Left ventricle myocardium inferior (tissue), 1 donor: Measurements from ENCODE around the gene IL1RAPL1. TPM values are rescaled to one million over a fixed set of nuclear protein-coding genes. Genes with fewer than 3 reads are reported as not detected.

ENCODE experiments used
- DNase-seq: peaks from one replicate; pipeline ENCODE4 v3.0.0-alpha.2; 2020
- H3K27ac ChIP-seq: fragments of 200-600 bp; replicated peaks from 2 replicates; pipeline ENCODE4 v1.8.0; 2021
- H3K27me3 ChIP-seq: fragments of 200-600 bp; 2 replicates; pipeline ENCODE4 v1.8.0; 2021; ENCODE audit warnings: low read depth
- H3K36me3 ChIP-seq: fragments of 200-600 bp; 2 replicates; pipeline ENCODE4 v1.8.0; 2021
- H3K4me1 ChIP-seq: fragments of 200-600 bp; 2 replicates; pipeline ENCODE4 v1.8.0; 2021
- H3K4me3 ChIP-seq: fragments of 200-600 bp; 2 replicates; pipeline ENCODE4 v1.8.0; 2021; ENCODE audit warnings: mild to moderate bottlenecking, moderate library complexity
- H3K9me3 ChIP-seq: fragments of 200-600 bp; replicated peaks from 2 replicates; pipeline ENCODE4 v1.8.0; 2021
- intact Hi-C: fragments of 100-400 bp; cut with micrococcal nuclease; formaldehyde crosslinking; loops from one replicate; pipeline ENCODE4 v1.11.0; 2022
- total RNA-seq: library from RNA; stranded (reverse); fragmentation: NEBNext Ultra II Directional; extraction: Animal tissue kit (Norgen Biotek cat#: 25700); gene quantifications from one replicate; pipeline ENCODE4 v1.2.1, GENCODE V29; 2021
- TF ChIP-seq, protein P1 (sequence below): fragments of 200-600 bp; IDR thresholded peaks from 2 replicates; pipeline ENCODE4 v1.8.0; 2021; ENCODE audit warnings: antibody characterized with exemption, mild to moderate bottlenecking, borderline replicate concordance
- donor health status: DM: no; HTN: yes; CAD: no; lungs with severe emphysema.

Gene IL1RAPL1
- total RNA-seq, 1 donor from 2014 or later, result 1.9 TPM

DNA sequence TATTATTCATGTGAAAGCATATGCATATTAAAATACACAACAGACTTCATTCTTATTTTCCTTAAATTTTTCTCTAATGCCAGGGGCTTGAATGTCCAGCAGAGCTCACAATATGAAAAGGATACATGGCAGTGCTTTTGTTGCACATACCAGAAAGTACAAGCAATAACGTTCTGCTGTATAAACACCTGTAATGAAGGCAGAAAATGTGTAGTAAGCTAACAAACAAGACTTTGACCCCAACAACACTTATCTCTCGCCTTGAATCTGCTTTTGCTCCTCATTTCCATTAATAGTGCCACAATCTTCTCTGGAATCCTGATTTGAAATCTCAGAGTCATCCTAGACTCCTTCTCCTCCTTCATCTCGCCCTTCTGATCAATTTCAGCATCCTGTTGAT is 687.3 kb downstream of the IL1RAPL1 start:
- intact Hi-C loops, result no loop called here
- DNase-seq, result no peak

DNA sequence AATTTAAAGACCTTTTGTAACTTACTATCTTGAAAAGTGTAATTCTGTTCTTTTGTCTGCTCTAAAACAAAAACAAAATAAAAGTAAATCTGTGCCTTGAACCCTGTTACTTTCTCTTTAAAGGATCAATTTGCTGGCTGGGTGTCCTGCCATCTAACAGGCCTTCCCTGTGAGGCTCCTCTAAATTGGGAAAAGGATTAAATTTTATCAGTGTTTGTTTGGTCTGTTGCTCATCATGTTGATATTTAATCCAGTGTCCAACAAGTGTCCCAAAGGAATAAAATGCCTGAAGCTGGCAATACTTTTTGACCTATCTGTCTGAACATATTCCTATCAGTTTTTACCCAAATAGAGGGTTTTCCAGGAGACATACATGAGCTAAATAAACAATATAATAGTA is 688.7 kb downstream of the IL1RAPL1 start:
- H3K36me3 ChIP-seq, result no peaks in the 10 kb centered on the region
- no peak for DNase-seq
- H3K27me3 ChIP-seq, result no peaks in the 10 kb centered on the region
- H3K27ac ChIP-seq, result no peak overlapping the region
- TF ChIP-seq, protein P1, sequence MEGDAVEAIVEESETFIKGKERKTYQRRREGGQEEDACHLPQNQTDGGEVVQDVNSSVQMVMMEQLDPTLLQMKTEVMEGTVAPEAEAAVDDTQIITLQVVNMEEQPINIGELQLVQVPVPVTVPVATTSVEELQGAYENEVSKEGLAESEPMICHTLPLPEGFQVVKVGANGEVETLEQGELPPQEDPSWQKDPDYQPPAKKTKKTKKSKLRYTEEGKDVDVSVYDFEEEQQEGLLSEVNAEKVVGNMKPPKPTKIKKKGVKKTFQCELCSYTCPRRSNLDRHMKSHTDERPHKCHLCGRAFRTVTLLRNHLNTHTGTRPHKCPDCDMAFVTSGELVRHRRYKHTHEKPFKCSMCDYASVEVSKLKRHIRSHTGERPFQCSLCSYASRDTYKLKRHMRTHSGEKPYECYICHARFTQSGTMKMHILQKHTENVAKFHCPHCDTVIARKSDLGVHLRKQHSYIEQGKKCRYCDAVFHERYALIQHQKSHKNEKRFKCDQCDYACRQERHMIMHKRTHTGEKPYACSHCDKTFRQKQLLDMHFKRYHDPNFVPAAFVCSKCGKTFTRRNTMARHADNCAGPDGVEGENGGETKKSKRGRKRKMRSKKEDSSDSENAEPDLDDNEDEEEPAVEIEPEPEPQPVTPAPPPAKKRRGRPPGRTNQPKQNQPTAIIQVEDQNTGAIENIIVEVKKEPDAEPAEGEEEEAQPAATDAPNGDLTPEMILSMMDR, result no peak
- no peaks in the 10 kb centered on the region for H3K4me1 ChIP-seq
- H3K4me3 ChIP-seq, result no peak overlapping the region
- intact Hi-C loops, result no loop called here
- no peaks in the 10 kb centered on the region for H3K9me3 ChIP-seq

More for the DNA sequence above, 687.3 kb downstream of the IL1RAPL1 start:
- no peaks in the 10 kb centered on the region for H3K9me3 ChIP-seq
- H3K27ac ChIP-seq, result no peak overlapping the region
- H3K4me3 ChIP-seq, result no peak overlapping the region
- H3K27me3 ChIP-seq, result no peaks in the 10 kb centered on the region
- no peaks in the 10 kb centered on the region for H3K4me1 ChIP-seq
- no peaks in the 10 kb centered on the region for H3K36me3 ChIP-seq
- TF ChIP-seq, protein P1, result no peak

DNA sequence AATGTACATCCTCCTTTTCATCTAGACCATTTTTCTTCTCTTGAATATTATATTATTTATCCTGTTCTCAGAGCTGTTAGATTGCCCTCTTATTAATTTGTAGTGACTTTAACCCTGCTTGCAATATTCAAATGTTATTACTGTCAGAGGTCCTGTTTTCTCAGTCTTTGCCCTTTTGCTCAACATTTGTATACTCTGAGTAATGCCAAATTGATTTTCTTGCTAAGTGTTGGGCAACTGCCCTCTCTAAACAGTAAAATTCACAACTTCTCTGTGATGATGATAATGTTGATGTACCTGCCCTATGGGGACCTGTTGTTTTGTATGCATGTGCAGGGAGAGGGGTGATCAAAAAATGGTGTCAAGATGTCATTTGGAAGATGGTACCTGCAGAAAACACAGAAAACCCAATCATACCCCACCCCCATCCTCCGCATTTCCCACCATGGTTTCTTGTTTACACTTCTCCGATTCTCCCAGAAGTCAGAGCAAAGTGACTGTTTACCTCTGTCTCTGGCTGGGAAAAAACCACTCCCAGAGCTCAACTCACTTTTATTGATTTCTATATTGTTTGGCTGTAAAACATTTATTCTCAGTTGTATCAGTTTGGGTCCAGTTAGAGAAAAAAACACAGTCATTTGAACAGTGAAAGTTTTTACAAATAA is 694.0 kb downstream of the IL1RAPL1 start:
- Histone ChIP-seq H3K4me1 (no peaks in the 10 kb centered on the region), H3K36me3 (no peaks in the 10 kb centered on the region), H3K4me3 (no peak overlapping the region), H3K27me3 (no peaks in the 10 kb centered on the region), H3K9me3 (no peaks in the 10 kb centered on the region), H3K27ac (no peak overlapping the region)
- TF ChIP-seq, protein P1, result no peak
- intact Hi-C loops, result no loop called here
- no peak for DNase-seq

DNA sequence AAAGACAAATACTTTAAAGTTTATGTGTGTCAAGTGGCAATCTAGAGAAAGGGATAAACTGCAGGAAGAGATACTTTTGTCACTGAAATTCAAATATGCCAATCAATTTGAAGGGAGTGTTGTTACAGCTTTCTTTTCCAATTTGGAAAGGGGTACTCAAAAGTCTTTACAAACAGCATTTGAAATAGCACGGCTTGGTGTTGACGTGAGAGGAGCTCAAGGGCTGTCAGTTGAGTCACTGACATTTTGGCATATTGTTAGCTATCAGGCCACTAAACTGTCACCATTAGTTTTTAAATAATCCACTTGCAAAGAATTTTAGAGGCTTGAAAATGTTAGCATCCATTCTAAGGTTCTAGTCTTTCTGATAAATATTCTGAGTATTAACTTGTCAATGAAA is 698.4 kb downstream of the IL1RAPL1 start:
- Histone ChIP-seq H3K9me3 (no peaks in the 10 kb centered on the region), H3K27ac (no peak overlapping the region), H3K27me3 (no peaks in the 10 kb centered on the region), H3K36me3 (no peaks in the 10 kb centered on the region), H3K4me3 (no peak overlapping the region), H3K4me1 (no peaks in the 10 kb centered on the region)
- TF ChIP-seq, protein P1, result no peak
- intact Hi-C loops, result no loop called here
- no peak for DNase-seq

DNA sequence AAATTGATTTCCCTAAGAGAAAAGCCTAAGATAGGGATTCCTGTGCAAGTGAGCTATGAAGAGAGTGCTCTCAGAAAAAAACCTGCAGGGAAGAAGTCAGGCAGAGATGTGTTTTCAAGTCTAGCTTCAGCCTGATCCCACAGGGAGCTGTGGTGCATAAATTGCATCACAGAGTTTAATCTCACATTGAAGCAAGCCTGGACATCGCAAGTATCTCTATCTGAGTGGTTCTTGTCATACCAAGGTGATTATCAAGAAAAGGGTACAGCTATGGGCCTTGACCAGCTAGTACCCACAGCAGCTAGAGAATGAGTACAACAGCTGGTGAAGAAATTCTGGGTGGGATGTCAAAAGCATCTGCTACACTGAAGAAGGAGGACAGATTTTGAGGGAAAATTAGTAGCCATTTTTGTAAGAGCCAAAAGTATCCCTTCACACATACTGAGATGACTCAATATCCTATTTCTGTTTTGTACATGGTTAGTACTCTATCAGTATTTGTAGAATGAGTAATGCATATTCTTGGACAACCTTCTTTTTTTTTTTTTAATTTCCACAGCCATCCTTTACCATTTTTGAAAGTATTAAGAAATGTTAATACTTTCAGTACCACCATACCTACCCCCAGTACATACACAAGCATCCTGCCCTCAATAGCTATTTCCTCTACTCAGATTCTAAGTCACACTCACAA is 708.9 kb downstream of the IL1RAPL1 start:
- TF ChIP-seq, protein P1, result no peak
- intact Hi-C loops, result no loop called here
- no peaks in the 10 kb centered on the region for H3K9me3 ChIP-seq
- no peak for DNase-seq
- no peaks in the 10 kb centered on the region for H3K4me1 ChIP-seq
- H3K4me3 ChIP-seq, result no peak overlapping the region
- H3K36me3 ChIP-seq, result no peaks in the 10 kb centered on the region
- no peaks in the 10 kb centered on the region for H3K27me3 ChIP-seq
- H3K27ac ChIP-seq, result no peak overlapping the region
